Tibial nerve (tissue), 4 donors: Measurements from ENCODE around the gene DIPK2A. TPM values are rescaled to one million over a fixed set of nuclear protein-coding genes. Genes with fewer than 3 reads are reported as not detected.

ENCODE experiments used
- DNase-seq, 2 donors: peaks; one replicate each; pipeline ENCODE4 v3.0.0-alpha.2; 2019; ENCODE audit warnings: low spot score in 2 of 2
- H3K27ac ChIP-seq, 4 donors: fragments of 200-600 bp; sonication (generic) in 3 of 4; one replicate each; pipeline ENCODE4 v1.5.1; 2017 to 2019; ENCODE audit warnings: mild to moderate bottlenecking in 1 of 4
- H3K27me3 ChIP-seq, 2 donors: fragments of 200-600 bp; sonication (generic) in 1 of 2; one replicate each; pipeline versions ENCODE4 v1.5.1 to v1.6.0; 2017 to 2019
- H3K36me3 ChIP-seq, 3 donors: fragments of 200-600 bp; sonication (generic); one replicate each; pipeline ENCODE4 v1.5.1; 2018 to 2019
- H3K4me1 ChIP-seq, 4 donors: fragments of 200-600 bp; sonication (generic) in 3 of 4; one replicate each; pipeline ENCODE4 v1.5.1; 2017 to 2019
- H3K4me3 ChIP-seq, 4 donors: fragments of 200-600 bp; sonication (generic) in 3 of 4; one replicate each; pipeline ENCODE4 v1.5.1; 2017 to 2019; ENCODE audit warnings: mild to moderate bottlenecking in 1 of 4, moderate library complexity in 1 of 4
- H3K9me3 ChIP-seq, 4 donors: fragments of 200-600 bp; sonication (generic) in 3 of 4; one replicate each; pipeline ENCODE4 v1.5.1; 2017 to 2019
- EP300 ChIP-seq, 2 donors: sonication (generic); formaldehyde crosslinking; IDR thresholded peaks; one replicate each; pipeline ENCODE4 v1.6.1; 2017; ENCODE audit warnings: antibody characterized with exemption in 2 of 2, mild to moderate bottlenecking in 1 of 2
- POLR2A ChIP-seq, 2 donors: fragments of 450-650 bp; IDR thresholded peaks; one replicate each; pipeline ENCODE4 v1.6.1; 2017; ENCODE audit warnings: antibody characterized with exemption in 2 of 2, mild to moderate bottlenecking in 2 of 2, moderate library complexity in 2 of 2
- WGBS, 2 donors: methylation state at CpG; one replicate each; pipeline ENCODE4 v1.1.5; 2018; 5-methylcytosine and 5-hydroxymethylcytosine counted together
- total RNA-seq, 4 donors: library from RNA; depleted of rRNA; stranded (reverse); fragments of >200 nt; gene quantifications; one replicate each; pipeline ENCODE4 v1.1.0, GENCODE V29; 2016
- TF ChIP-seq, protein P1 (sequence below), 5 experiments: fragments of 200-600 bp in 3 of 5; fragments of 450-650 bp in 2 of 5; sonication (generic) in 3 of 5; IDR thresholded peaks; one replicate each; pipeline ENCODE4 v1.5.1; 2016 to 2019; ENCODE audit warnings: antibody characterized with exemption in 5 of 5, mild to moderate bottlenecking in 3 of 5, moderate library complexity in 2 of 5

The DIPK2A gene
- total RNA-seq, 4 donors from 2014 or later = 24.7 to 42.2 (median 34.2) TPM

DNA sequence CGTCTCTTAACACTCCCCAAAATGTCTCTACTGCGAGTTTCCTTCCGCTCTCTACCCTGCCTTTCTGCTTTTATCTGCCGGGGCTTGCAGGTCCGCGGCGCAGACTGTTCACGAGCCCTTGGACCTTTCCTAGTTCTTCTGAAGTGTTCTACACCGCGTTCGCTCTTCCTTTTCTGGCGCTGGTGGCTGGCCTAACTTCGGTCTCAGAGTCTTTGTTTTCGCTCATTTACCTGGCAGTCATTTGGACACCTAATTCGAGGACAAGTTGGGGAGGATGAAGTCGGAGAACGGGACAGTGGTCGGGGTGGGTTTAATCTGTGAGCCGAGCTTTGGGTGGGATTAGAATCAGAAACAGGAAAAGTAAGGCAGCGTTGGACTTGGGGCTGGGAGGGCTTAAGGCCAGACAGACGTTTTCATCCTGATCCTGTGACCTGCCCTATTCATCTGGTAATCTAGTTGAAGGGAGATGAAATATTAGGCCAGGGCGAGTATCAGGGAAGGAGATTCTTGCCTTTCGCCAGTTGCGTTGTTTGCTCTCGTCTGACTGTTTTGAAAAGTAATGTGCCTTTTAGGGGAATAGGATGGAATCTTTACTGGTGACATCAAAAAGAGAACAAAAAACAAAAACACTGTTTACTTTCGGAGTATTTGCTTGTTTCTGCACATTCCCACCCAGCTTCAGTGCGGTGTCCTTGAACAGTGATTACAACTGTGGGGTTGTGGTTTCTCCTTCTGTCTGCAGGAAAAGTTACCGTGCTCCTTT is 1.8 kb downstream of the DIPK2A start:
- Histone ChIP-seq H3K36me3 (no peaks in the 10 kb centered on the region), H3K27me3 (no peaks in the 10 kb centered on the region), H3K4me1 (peaks cover 0 to 43% (median 10%) of the 10 kb centered on the region in 4 donors), H3K27ac (peak overlapping the region; percentile 94 to 100 (median 96)), H3K9me3 (no peaks in the 10 kb centered on the region), H3K4me3 (peak overlapping the region; percentile 69 to 98 (median 88))
- WGBS, 2 donors = 2% methylated on average over 28 of the region's 28 CpGs
- DNase-seq = peak in 1 of 2 donors; percentile 75
- TF ChIP-seq EP300 (IDR thresholded peaks at IDR 0.05) (peak in 1 of 2 donors; percentile 45), POLR2A (IDR thresholded peaks at IDR 0.05) (no peak)
- TF ChIP-seq, protein P1, sequence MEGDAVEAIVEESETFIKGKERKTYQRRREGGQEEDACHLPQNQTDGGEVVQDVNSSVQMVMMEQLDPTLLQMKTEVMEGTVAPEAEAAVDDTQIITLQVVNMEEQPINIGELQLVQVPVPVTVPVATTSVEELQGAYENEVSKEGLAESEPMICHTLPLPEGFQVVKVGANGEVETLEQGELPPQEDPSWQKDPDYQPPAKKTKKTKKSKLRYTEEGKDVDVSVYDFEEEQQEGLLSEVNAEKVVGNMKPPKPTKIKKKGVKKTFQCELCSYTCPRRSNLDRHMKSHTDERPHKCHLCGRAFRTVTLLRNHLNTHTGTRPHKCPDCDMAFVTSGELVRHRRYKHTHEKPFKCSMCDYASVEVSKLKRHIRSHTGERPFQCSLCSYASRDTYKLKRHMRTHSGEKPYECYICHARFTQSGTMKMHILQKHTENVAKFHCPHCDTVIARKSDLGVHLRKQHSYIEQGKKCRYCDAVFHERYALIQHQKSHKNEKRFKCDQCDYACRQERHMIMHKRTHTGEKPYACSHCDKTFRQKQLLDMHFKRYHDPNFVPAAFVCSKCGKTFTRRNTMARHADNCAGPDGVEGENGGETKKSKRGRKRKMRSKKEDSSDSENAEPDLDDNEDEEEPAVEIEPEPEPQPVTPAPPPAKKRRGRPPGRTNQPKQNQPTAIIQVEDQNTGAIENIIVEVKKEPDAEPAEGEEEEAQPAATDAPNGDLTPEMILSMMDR (IDR thresholded peaks at IDR 0.05) = peak in 1 of 5 experiments; percentile 10

DNA sequence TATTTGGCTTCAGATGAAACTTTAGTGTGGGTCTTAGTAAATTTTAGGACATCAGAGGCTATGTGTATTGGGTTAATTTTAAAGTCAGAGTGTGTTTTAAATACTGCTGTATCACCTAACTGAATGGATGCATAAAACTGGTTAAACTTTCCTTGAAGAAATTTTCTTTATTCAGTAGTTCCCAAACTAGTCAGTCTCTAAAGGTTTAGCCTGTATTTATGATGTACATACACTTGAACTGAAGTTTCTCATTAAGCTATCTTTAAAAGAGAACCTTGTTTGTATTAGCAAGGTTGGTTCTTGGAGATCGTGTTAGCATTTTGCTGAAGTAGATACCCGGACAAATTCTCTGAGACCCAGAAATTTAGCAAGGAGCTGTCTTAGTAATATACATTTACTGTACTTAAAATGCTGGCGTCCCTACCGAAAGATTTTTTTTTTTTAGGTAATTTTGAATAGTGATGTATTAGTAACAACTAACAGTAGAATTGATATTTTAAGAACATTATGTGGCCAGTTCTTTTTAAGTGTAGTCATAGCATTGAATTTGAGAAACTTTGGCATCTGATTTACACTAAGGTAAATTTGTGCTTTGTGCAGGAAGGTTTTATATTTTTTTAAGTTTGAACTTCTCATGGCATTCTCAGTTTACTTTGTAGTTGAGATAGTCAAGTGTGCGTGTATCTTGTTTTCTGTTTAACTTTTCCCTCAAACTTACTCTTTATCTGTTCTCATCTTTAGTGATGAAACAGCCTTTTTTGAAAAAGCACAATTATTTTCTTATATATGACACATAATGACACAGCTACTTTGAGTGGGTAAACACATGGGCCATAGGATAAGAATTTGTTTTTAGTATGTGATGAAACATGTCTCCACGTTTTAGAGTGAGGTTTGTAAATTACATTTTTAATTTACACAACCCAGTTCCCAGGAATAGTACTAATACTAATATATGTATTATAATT is 2.9 kb downstream of the DIPK2A start:
- Histone ChIP-seq H3K27ac (peak overlapping the region in 3 of 4 donors; percentile 95 to 100 (median 96)), H3K27me3 (no peaks in the 10 kb centered on the region), H3K4me3 (peak overlapping the region in 3 of 4 donors; percentile 69 to 98 (median 96)), H3K36me3 (no peaks in the 10 kb centered on the region), H3K9me3 (no peaks in the 10 kb centered on the region), H3K4me1 (peaks cover 0 to 53% (median 11%) of the 10 kb centered on the region in 4 donors)
- no peak for DNase-seq
- WGBS, 2 donors = 66 to 72% methylated on average over 6 of the region's 6 CpGs
- TF ChIP-seq EP300 (IDR thresholded peaks at IDR 0.05) (no peak), POLR2A (IDR thresholded peaks at IDR 0.05) (no peak)
- TF ChIP-seq, protein P1 (IDR thresholded peaks at IDR 0.05) = no peak

- no peaks in the 10 kb centered on the region for H3K36me3 ChIP-seq
- WGBS, 2 donors = 48 to 53% methylated on average over 3 of the region's 3 CpGs
- no peaks in the 10 kb centered on the region for H3K27me3 ChIP-seq
- DNase-seq = peak in 1 of 2 donors; percentile 37
- H3K4me1 ChIP-seq = peaks cover 0 to 54% (median 14%) of the 10 kb centered on the region in 4 donors
- H3K9me3 ChIP-seq = no peaks in the 10 kb centered on the region
- TF ChIP-seq, protein P1 (IDR thresholded peaks at IDR 0.05) = peak; percentile 37 to 53 (median 42)
- TF ChIP-seq POLR2A (IDR thresholded peaks at IDR 0.05) = no peak
- peak overlapping the region in 2 of 4 donors; percentile 95 to 100 for H3K27ac ChIP-seq
- no peak overlapping the region for H3K4me3 ChIP-seq
Measured at GRCh38 chr3:143975554-143976152, 4.0 kb downstream of the DIPK2A start.

GRCh38 chr3:143977341-143978262 is 6.0 kb downstream of the DIPK2A start:
- peak in 1 of 2 donors; percentile 44 for TF ChIP-seq EP300 (IDR thresholded peaks at IDR 0.05)
- TF ChIP-seq, protein P1 (IDR thresholded peaks at IDR 0.05) = no peak

More at GRCh38 chr3:143977341-143978262, 6.0 kb downstream of the DIPK2A start:
- Histone ChIP-seq H3K36me3 (no peaks in the 10 kb centered on the region), H3K27me3 (no peaks in the 10 kb centered on the region), H3K9me3 (no peaks in the 10 kb centered on the region), H3K4me1 (peaks cover 0 to 56% (median 14%) of the 10 kb centered on the region in 4 donors), H3K4me3 (peak overlapping the region in 1 of 4 donors; percentile 16), H3K27ac (peak overlapping the region in 2 of 4 donors; percentile 51 to 63)
- DNase-seq = no peak
- 57 to 61% methylated on average over 4 of the region's 4 CpGs for WGBS, 2 donors
